SU-DHL-6 (cell line): ENCODE results near the gene SLCO4A1.

Source experiments
- EZH2phosphoT487 ChIP-seq: fragments of 200-600 bp; sonication (generic), shearing (Covaris generic); conservative IDR thresholded peaks from 2 replicates; pipeline ENCODE4 v1.6.1; 2018; ENCODE audit warnings: mild to moderate bottlenecking, antibody characterized with exemption, low read length, moderate library complexity, mixed read lengths
- TF ChIP-seq, protein P1 (sequence below): fragments of 200-600 bp; sonication (generic); IDR thresholded peaks from one replicate; pipeline ENCODE4 v1.5.1; 2017; ENCODE audit warnings: antibody characterized with exemption, mild to moderate bottlenecking, low read length, moderate library complexity; ENCODE audit not compliant: insufficient read depth, poor library complexity, severe bottlenecking

DNA sequence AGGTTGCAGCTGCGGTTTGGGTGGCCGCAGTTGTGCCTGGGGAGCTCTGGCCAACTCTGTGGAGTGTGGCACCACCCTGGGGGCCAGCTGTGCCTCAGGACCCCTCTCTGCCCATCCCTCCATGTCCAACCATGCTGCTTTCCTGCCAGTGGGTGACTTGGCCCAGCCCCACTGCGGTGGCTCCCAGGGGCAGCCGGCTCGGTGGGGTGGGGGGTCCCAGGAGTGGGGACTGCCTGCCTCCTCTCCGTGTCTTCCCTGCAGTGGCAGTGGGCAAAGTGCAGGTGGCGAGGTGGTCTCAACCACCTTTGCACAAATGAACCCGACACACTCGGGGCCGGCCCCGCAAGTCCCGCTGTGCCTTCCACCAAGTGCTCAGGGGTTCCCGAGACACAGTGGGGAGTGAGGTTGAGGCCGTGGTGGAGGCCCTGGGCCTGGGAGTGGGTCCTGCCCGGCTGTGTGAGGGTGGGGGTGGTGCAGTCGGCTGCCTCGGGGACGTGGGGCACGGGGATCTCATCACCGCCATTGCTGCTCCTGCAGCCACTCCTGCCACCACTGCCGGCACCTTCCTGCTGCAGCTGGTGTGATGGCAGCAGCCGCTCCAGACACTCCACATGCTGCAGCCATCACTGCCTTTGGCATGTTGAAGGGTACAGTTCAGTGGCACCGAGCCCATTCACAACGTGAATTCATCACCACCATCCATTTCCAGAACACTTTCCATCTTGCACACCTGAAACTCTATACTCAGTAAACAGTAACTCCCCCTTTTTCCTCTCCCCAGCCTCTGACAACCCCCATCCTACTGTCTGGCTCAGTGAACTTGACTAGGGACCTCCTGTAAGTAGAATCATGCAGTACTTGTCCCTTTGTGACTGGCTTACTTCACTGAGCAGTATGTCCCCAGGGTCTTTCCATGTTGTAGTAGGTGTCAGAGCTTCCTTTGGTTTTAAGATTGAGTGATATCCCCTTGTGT is 10.7 kb upstream of the SLCO4A1 start:
- TF ChIP-seq, protein P1, sequence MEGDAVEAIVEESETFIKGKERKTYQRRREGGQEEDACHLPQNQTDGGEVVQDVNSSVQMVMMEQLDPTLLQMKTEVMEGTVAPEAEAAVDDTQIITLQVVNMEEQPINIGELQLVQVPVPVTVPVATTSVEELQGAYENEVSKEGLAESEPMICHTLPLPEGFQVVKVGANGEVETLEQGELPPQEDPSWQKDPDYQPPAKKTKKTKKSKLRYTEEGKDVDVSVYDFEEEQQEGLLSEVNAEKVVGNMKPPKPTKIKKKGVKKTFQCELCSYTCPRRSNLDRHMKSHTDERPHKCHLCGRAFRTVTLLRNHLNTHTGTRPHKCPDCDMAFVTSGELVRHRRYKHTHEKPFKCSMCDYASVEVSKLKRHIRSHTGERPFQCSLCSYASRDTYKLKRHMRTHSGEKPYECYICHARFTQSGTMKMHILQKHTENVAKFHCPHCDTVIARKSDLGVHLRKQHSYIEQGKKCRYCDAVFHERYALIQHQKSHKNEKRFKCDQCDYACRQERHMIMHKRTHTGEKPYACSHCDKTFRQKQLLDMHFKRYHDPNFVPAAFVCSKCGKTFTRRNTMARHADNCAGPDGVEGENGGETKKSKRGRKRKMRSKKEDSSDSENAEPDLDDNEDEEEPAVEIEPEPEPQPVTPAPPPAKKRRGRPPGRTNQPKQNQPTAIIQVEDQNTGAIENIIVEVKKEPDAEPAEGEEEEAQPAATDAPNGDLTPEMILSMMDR: no peak
- TF ChIP-seq EZH2phosphoT487: no peak
